Heart right ventricle (tissue), 16 donors: Measurements from ENCODE around the gene TOP1. TPM values are rescaled to one million over a fixed set of nuclear protein-coding genes. Genes with fewer than 3 reads are reported as not detected.
"Not testable (repeated sequence)": the region's sequence is repeated elsewhere in the genome, so short reads cannot be mapped to it uniquely, and the experiment has no call there.

Source experiments
- ATAC-seq, 8 donors: fragments of 200-7000 bp; cut with Tn5 transposase; one replicate each; pipeline ENCODE4 v1.9.1; 2020; ENCODE audit warnings: mild to moderate bottlenecking in 8 of 8, moderate library complexity in 8 of 8, moderate number of reproducible peaks in 1 of 8
- DNase-seq, 2 donors: peaks; one replicate each; pipeline ENCODE4 v3.0.0-alpha.2; 2020
- H3K27ac ChIP-seq, 10 donors: fragments of 200-600 bp; sonication (generic) in 2 of 10; one replicate each; pipeline versions ENCODE4 v1.5.0 to v1.8.0; 2020 to 2022; ENCODE audit warnings: mild to moderate bottlenecking in 3 of 10
- H3K27me3 ChIP-seq, 7 donors: fragments of 200-600 bp; one replicate each; pipeline ENCODE4 v1.8.0; 2021 to 2022; ENCODE audit warnings: mild to moderate bottlenecking in 2 of 7
- H3K36me3 ChIP-seq, 9 donors: fragments of 200-600 bp; sonication (generic) in 1 of 9; one replicate each; pipeline versions ENCODE4 v1.5.0 to v1.8.0; 2020 to 2022; ENCODE audit warnings: mild to moderate bottlenecking in 2 of 9
- H3K4me1 ChIP-seq, 9 donors: fragments of 200-600 bp; sonication (generic) in 1 of 9; one replicate each; pipeline versions ENCODE4 v1.5.0 to v1.8.0; 2020 to 2022; ENCODE audit warnings: mild to moderate bottlenecking in 4 of 9
- H3K4me3 ChIP-seq, 10 donors: fragments of 200-600 bp; sonication (generic) in 2 of 10; one replicate each; pipeline versions ENCODE4 v1.5.0 to v1.8.0; 2020 to 2022; ENCODE audit warnings: mild to moderate bottlenecking in 7 of 10, moderate library complexity in 2 of 10
- H3K9me3 ChIP-seq, 11 donors: fragments of 200-600 bp in 10 of 11; sonication (generic) in 2 of 11; one replicate each; pipeline versions ENCODE4 v1.5.0 to v1.8.0; 2013 to 2022; ENCODE audit warnings: mild to moderate bottlenecking in 2 of 11, control low read depth in 1 of 11, moderate library complexity in 1 of 11
- CTCF ChIP-seq, 9 donors: fragments of 200-600 bp; sonication (generic) in 2 of 9; IDR thresholded peaks; one replicate each; pipeline versions ENCODE4 v1.5.0 to v1.8.0; 2021 to 2022; ENCODE audit warnings: antibody characterized with exemption in 9 of 9, mild to moderate bottlenecking in 5 of 9, moderate library complexity in 1 of 9
- WGBS, 2 donors: extraction: QIAGEN DNeasy Blood & Tissue Kit; methylation state at CpG; one replicate each; pipeline ENCODE4 v1.1.7; 2013; ENCODE audit warnings: inconsistent platforms in 1 of 2; 5-methylcytosine and 5-hydroxymethylcytosine counted together
- intact Hi-C, 10 donors: fragments of 100-400 bp; cut with DNase I; formaldehyde crosslinking; loops; one replicate each; pipeline versions ENCODE4 v1.11.1 to v1.14.2; 2022
- polyA plus RNA-seq, 2 donors: library from polyadenylated mRNA; stranded (reverse); fragments of 200-250 nt; gene quantifications; one replicate each; pipeline ENCODE4 v1.2.3, GENCODE V29; 2013
- total RNA-seq, 10 donors: library from RNA; stranded (reverse); fragmentation: NEBNext Ultra II Directional in 3 of 10; extraction: Animal tissue kit (Norgen Biotek cat#: 25700) in 3 of 10; gene quantifications; one replicate each; pipeline versions ENCODE4 v1.2.1 to v1.2.4, GENCODE V29; 2021 to 2023
- donor health status: Arrhythmogenic right ventricular cardiomyopathy.
- donor health status: ischemic (EF 13 %, LVEDD 7.1; RV severe dilation, severe dysfunction).
- donor health status: healthy with polysubstance abuse.
- donor health status: DM: no; HTN: yes; CAD: no.
- donor health status: DM: no; HTN: no; CAD: no.
- donor health status: ischemic (EF 25% LVEDD 6.9; RV normal size, moderate dysfunction).
- donor health status: ischemic (EF 25% LVEDD 5.7; RV mildly dilated, moderate dysfunction).
- donor health status: healthy.
- donor health status: DM: yes; HTN: yes; CAD: no.
- donor health status: Ischemic cardiomyopathy.
- donor health status: ischemic (EF 35%, LVEDD 5.7; RV mildly dilated, moderate dysfunction).
- donor health status: nonischemic (EF 11% LVEDD 7.7; RV severe dilation, severe dysfunction).
- donor health status: DM: yes; HTN: yes; CAD: no.
- donor health status: PGD.
- donor health status: ischemic (EF 29% LVEDD 5.4; RV normal size, mild dysfunction).
- donor health status: nonischemic (EF 23%, LVEDD 6.1; RV moderate dilation, normal function).

Gene TOP1
- total and polyA plus RNA-seq, 12 donors, result 13.5 to 28.3 (median 23.1) TPM

GRCh38 chr20:41110930-41111577, 82.4 kb downstream of the TOP1 start:
- H3K4me1 ChIP-seq, result no peaks in the 10 kb centered on the region
- intact Hi-C loops, result loop anchor here in 1 of 10 donors (10.0 kb wide), 1 partner anchor 524 kb away; no protein-coding TSS in a partner anchor
- H3K36me3 ChIP-seq, result peaks cover 0 to 100% (median 42%) of the 10 kb centered on the region in 9 donors
- 96 to 99% methylated on average over 5 of the region's 5 CpGs for WGBS, 2 donors
- ATAC-seq, result no peak
- H3K4me3 ChIP-seq, result no peak overlapping the region
- no peak for DNase-seq
- no peaks in the 10 kb centered on the region for H3K27me3 ChIP-seq
- no peak overlapping the region for H3K27ac ChIP-seq
- no peak for TF ChIP-seq CTCF (IDR thresholded peaks at IDR 0.05)
- H3K9me3 ChIP-seq, result no peaks in the 10 kb centered on the region

- H3K4me1 ChIP-seq, result no peaks in the 10 kb centered on the region
- no peak overlapping the region for H3K27ac ChIP-seq
- no peak for DNase-seq
- no peak overlapping the region for H3K4me3 ChIP-seq
- no peak for TF ChIP-seq CTCF (IDR thresholded peaks at IDR 0.05)
- peaks cover 0 to 100% (median 47%) of the 10 kb centered on the region in 9 donors for H3K36me3 ChIP-seq
- no peaks in the 10 kb centered on the region for H3K27me3 ChIP-seq
- ATAC-seq, result no peak
- intact Hi-C loops, result loop anchor here in 1 of 10 donors (10.0 kb wide), 1 partner anchor 523 kb away; no protein-coding TSS in a partner anchor
- WGBS, 2 donors, result 88 to 92% methylated on average over 5 of the region's 5 CpGs
- H3K9me3 ChIP-seq, result no peaks in the 10 kb centered on the region
Measured at GRCh38 chr20:41111578-41111951, 82.9 kb downstream of the TOP1 start.

- H3K4me3 ChIP-seq, result no peak overlapping the region
- no peak overlapping the region for H3K27ac ChIP-seq
- H3K4me1 ChIP-seq, result no peaks in the 10 kb centered on the region
- no peaks in the 10 kb centered on the region for H3K9me3 ChIP-seq
- H3K36me3 ChIP-seq, result peaks cover 0 to 100% (median 76%) of the 10 kb centered on the region in 9 donors
- no peaks in the 10 kb centered on the region for H3K27me3 ChIP-seq
- ATAC-seq (peak in 1 of 8 donors; percentile 40), DNase-seq (no peak)
- no peak for TF ChIP-seq CTCF (IDR thresholded peaks at IDR 0.05)
- WGBS, 2 donors, result 80 to 81% methylated on average over 6 of the region's 6 CpGs
- intact Hi-C loops, result loop anchor here in 1 of 10 donors (10.0 kb wide), 1 partner anchor 518 kb away; no protein-coding TSS in a partner anchor
Measured at GRCh38 chr20:41116282-41116956, 87.8 kb downstream of the TOP1 start.

- not testable (repeated sequence) for H3K27me3 ChIP-seq, H3K4me3 ChIP-seq, H3K27ac ChIP-seq, H3K4me1 ChIP-seq, DNase-seq, ATAC-seq, H3K9me3 ChIP-seq
- TF ChIP-seq CTCF (IDR thresholded peaks at IDR 0.05), result peak in 1 of 9 donors; percentile 11
- WGBS, 2 donors, result 82 to 83% methylated on average over 6 of the region's 6 CpGs
- intact Hi-C loops, result loop anchor here in 1 of 10 donors (10.0 kb wide), 1 partner anchor 517 kb away; no protein-coding TSS in a partner anchor
- peaks cover 0 to 100% (median 79%) of the 10 kb centered on the region in 9 donors for H3K36me3 ChIP-seq
Measured at GRCh38 chr20:41118159-41118558, 89.5 kb downstream of the TOP1 start.
